Measurements from ENCODE around the gene SPEN. TPM values are rescaled to one million over a fixed set of nuclear protein-coding genes. Genes with fewer than 3 reads are reported as not detected.

Gene SPEN
- total RNA-seq, 2 donors from 2014 or later = 46.7 to 47.6 TPM

DNA sequence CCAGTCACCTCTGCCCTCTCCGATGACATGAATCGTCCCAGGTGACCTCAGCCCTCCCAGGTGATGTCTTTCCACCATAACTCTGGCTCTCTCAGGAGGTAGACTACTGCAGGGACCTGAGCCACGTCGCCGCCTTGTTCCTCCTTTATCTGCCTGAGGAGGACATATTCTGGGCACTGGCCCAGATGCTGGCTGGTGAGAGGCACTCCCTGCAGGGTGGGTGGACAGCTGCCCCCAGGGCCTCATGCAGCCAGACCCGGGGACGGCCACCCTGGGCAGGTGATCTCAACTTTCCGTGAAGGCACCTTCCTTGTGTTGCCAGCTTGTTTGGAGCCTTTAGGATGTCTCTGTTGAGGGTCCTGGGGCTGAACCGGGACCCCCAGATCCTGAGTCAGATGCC, 142.3 kb downstream of the SPEN start:
- ATAC-seq = no peak
- no peak for DNase-seq
- intact Hi-C loops (cut with DNase I, micrococcal nuclease) = loop anchor here in 1 of 2 donors (5.0 kb wide), 1 partner anchor 172 kb away; no protein-coding TSS in a partner anchor

Other genes with a start within 250 kb of the SPEN start
- gene DDI2, start 230.2 kb upstream of the SPEN start, total RNA-seq = 10 to 100 TPM; 27.4 to 37.6 TPM
- gene PLEKHM2, start 163.4 kb upstream of the SPEN start, total RNA-seq = 10 to 100 TPM; 31.5 to 37.0 TPM
- 10 to 100 TPM in 1 of 2 donors, 1 to 10 TPM in 1; 7.9 to 22.6 TPM for gene SLC25A34, start 111.4 kb upstream of the SPEN start, total RNA-seq
- gene TMEM82, start 105.2 kb upstream of the SPEN start, total RNA-seq = 10 to 100 TPM; 13.1 to 18.6 TPM
- gene FBLIM1, start 88.9 kb upstream of the SPEN start, total RNA-seq = 100 to 1,000 TPM; 275 to 294 TPM
- 1 to 10 TPM; 2.2 to 2.6 TPM for gene UQCRHL, start 40.1 kb upstream of the SPEN start, total RNA-seq
- gene ZBTB17, start 128.4 kb downstream of the SPEN start, total RNA-seq = 10 to 100 TPM; 29.1 to 30.0 TPM
- gene SRARP, start 156.5 kb downstream of the SPEN start, total RNA-seq = not detected
- gene HSPB7, start 170.3 kb downstream of the SPEN start, total RNA-seq = 10 to 100 TPM in 1 of 2 donors, under 1 TPM in 1; 0.73 to 17.6 TPM
- gene CLCNKA, start 174.3 kb downstream of the SPEN start, total RNA-seq = 1 to 10 TPM in 1 of 2 donors, under 1 TPM in 1; 0.73 to 1.7 TPM
- under 1 TPM in 1 of 2 donors, not detected in 1; 0.14 TPM for gene CLCNKB, start 196.1 kb downstream of the SPEN start, total RNA-seq
- not detected for gene FAM131C, start 225.9 kb downstream of the SPEN start, total RNA-seq